ENCODE data around the gene CHD3.
"Not testable (repeated sequence)": the region's sequence is repeated elsewhere in the genome, so short reads cannot be mapped to it uniquely, and the experiment has no call there.

CHD3 gene

GRCh38 chr17:7858522-7858810, 30.1 kb upstream of the CHD3 start:
- peak overlapping the region; percentile 78 for H3K4me3 ChIP-seq (ENCODE audit: low read depth, low read length)
- peak; percentile 34 for TF ChIP-seq CTCF (IDR thresholded peaks at IDR 0.05; ENCODE audit: insufficient read depth, low read depth, low read length, missing control alignments)
- peak; percentile 68 for DNase-seq (ENCODE audit: low read depth)

- no peak for TF ChIP-seq CTCF (IDR thresholded peaks at IDR 0.05; ENCODE audit: insufficient read depth, low read depth, low read length, missing control alignments)
- H3K4me3 ChIP-seq (ENCODE audit: low read depth, low read length), result peak overlapping the region; percentile 78
- no peak for DNase-seq (ENCODE audit: low read depth)
These were observed 29.6 kb upstream of the CHD3 start for GRCh38 chr17:7859028-7859427.

GRCh38 chr17:7862692-7863437, 25.7 kb upstream of the CHD3 start:
- H3K4me3 ChIP-seq (ENCODE audit: low read depth, low read length), result no peak overlapping the region
- no peak for DNase-seq (ENCODE audit: low read depth)
- peak; percentile 64 for TF ChIP-seq CTCF (IDR thresholded peaks at IDR 0.05; ENCODE audit: insufficient read depth, low read depth, low read length, missing control alignments)

- H3K4me3 ChIP-seq (ENCODE audit: low read depth, low read length); DNase-seq (ENCODE audit: low read depth): not testable (repeated sequence)
These were observed 24.2 kb upstream of the CHD3 start for GRCh38 chr17:7864384-7864783.

GRCh38 chr17:7864995-7865650, 23.5 kb upstream of the CHD3 start:
- DNase-seq (ENCODE audit: low read depth), result no peak
- H3K4me3 ChIP-seq (ENCODE audit: low read depth, low read length), result no peak overlapping the region
- no peak for TF ChIP-seq CTCF (IDR thresholded peaks at IDR 0.05; ENCODE audit: insufficient read depth, low read depth, low read length, missing control alignments)

- no peak for DNase-seq (ENCODE audit: low read depth)
- no peak for TF ChIP-seq CTCF (IDR thresholded peaks at IDR 0.05; ENCODE audit: insufficient read depth, low read depth, low read length, missing control alignments)
- H3K4me3 ChIP-seq (ENCODE audit: low read depth, low read length), result no peak overlapping the region
These were observed 20.7 kb upstream of the CHD3 start for GRCh38 chr17:7867881-7868329.

- peak; percentile 24 for DNase-seq (ENCODE audit: low read depth)
- no peak for TF ChIP-seq CTCF (IDR thresholded peaks at IDR 0.05; ENCODE audit: insufficient read depth, low read depth, low read length, missing control alignments)
- H3K4me3 ChIP-seq (ENCODE audit: low read depth, low read length), result no peak overlapping the region
These were observed 15.5 kb upstream of the CHD3 start for GRCh38 chr17:7873051-7873450.

Measured in GM12865 (cell line).